Tongue (tissue), 2 donors: Measurements from ENCODE around the gene ANAPC16. TPM values are rescaled to one million over a fixed set of nuclear protein-coding genes. Genes with fewer than 3 reads are reported as not detected.
"Not testable (repeated sequence)": the region's sequence is repeated elsewhere in the genome, so short reads cannot be mapped to it uniquely, and the experiment has no call there.

Experiments
- DNase-seq: peaks from one replicate; pipeline ENCODE4 v3.0.0-alpha.2; 2015
- total RNA-seq: library from RNA; depleted of rRNA; stranded (reverse); fragments of >200 nt; gene quantifications from one replicate; pipeline ENCODE4 v1.2.3, GENCODE V29; 2014

The ANAPC16 gene
- total RNA-seq, 1 donor from 2014 or later, result 88.7 TPM

GRCh38 chr10:72265508-72265907 lies 49.7 kb downstream of the ANAPC16 start:
- DNase-seq, result no peak

GRCh38 chr10:72265990-72266865 lies 50.4 kb downstream of the ANAPC16 start:
- no peak for DNase-seq

- DNase-seq, result no peak
Measured at GRCh38 chr10:72267381-72267780, 51.6 kb downstream of the ANAPC16 start.

- DNase-seq, result no peak
Measured at GRCh38 chr10:72267819-72268399, 52.1 kb downstream of the ANAPC16 start.

- DNase-seq, result not testable (repeated sequence)
Measured at GRCh38 chr10:72268475-72269200, 52.8 kb downstream of the ANAPC16 start.

- DNase-seq, result no peak
Measured at GRCh38 chr10:72270607-72271281, 54.9 kb downstream of the ANAPC16 start.

- DNase-seq, result peak; percentile 96
Measured at GRCh38 chr10:72272689-72273409, 57.0 kb downstream of the ANAPC16 start.

GRCh38 chr10:72273410-72274212 lies 57.8 kb downstream of the ANAPC16 start, which contains the start of gene DDIT4:
Gene DDIT4 (plus strand): TSS chr10:72273924. CDS start chr10:72274217, 293 bp downstream.
- peak; percentile 100 for DNase-seq

GRCh38 chr10:72274213-72274729 lies 58.5 kb downstream of the ANAPC16 start:
- DNase-seq, result no peak

- peak; percentile 86 for DNase-seq
Measured at GRCh38 chr10:72274730-72275350, 59.0 kb downstream of the ANAPC16 start.

GRCh38 chr10:72275351-72276012 lies 59.7 kb downstream of the ANAPC16 start:
- peak; percentile 76 for DNase-seq

- no peak for DNase-seq
Measured at GRCh38 chr10:72276013-72276387, 60.2 kb downstream of the ANAPC16 start.

- no peak for DNase-seq
Measured at GRCh38 chr10:72276421-72277339, 60.9 kb downstream of the ANAPC16 start.

GRCh38 chr10:72277340-72277995 lies 61.7 kb downstream of the ANAPC16 start:
- DNase-seq, result no peak

- no peak for DNase-seq
Measured at GRCh38 chr10:72277996-72278667, 62.3 kb downstream of the ANAPC16 start.

- no peak for DNase-seq
Measured at GRCh38 chr10:72278668-72279393, 63.0 kb downstream of the ANAPC16 start.
